IPS DF 6.9 (cell line): ENCODE data around the gene RNU1-3.
"Not testable (repeated sequence)": the region's sequence is repeated elsewhere in the genome, so short reads cannot be mapped to it uniquely, and the experiment has no call there.

ENCODE experiments used
- DNase-seq: peaks from one replicate; pipeline ENCODE4 v3.0.0-alpha.2; 2013; ENCODE audit warnings: low read depth, low spot score
- H3K27ac ChIP-seq: one replicate; pipeline ENCODE4 v1.5.1; 2013; ENCODE audit warnings: low read length, control low read depth
- H3K27me3 ChIP-seq: 2 replicates; pipeline ENCODE4 v1.6.1; 2013; ENCODE audit warnings: mild to moderate bottlenecking, low read length; ENCODE audit not compliant: control insufficient read depth, insufficient read depth
- H3K36me3 ChIP-seq: 2 replicates; pipeline ENCODE4 v1.6.1; 2013; ENCODE audit warnings: low read length; ENCODE audit not compliant: control insufficient read depth, insufficient read depth
- H3K4me1 ChIP-seq: 2 replicates; pipeline ENCODE4 v1.6.1; 2013; ENCODE audit warnings: low read length; ENCODE audit not compliant: control insufficient read depth, insufficient read depth
- H3K4me3 ChIP-seq: 2 replicates; pipeline ENCODE4 v1.5.1; 2013; ENCODE audit warnings: mild to moderate bottlenecking, low read length
- H3K9me3 ChIP-seq: 2 replicates; pipeline ENCODE4 v1.6.1; 2013; ENCODE audit warnings: low read length, inconsistent platforms; ENCODE audit not compliant: control insufficient read depth, insufficient read depth
- WGBS: extraction: QIAGEN DNeasy Blood & Tissue Kit; methylation state at CpG from one replicate; pipeline ENCODE4 v1.1.7; 2013; ENCODE audit warnings: mixed read lengths, missing lambda C conversion rate; ENCODE audit not compliant: insufficient read length, insufficient coverage; 5-methylcytosine and 5-hydroxymethylcytosine counted together

RNU1-3 gene

GRCh38 chr1:16643476-16644192 lies 23.1 kb downstream of the RNU1-3 start:
- not testable (repeated sequence) for DNase-seq, H3K9me3 ChIP-seq, H3K27ac ChIP-seq, H3K27me3 ChIP-seq, H3K4me1 ChIP-seq, H3K36me3 ChIP-seq
- H3K4me3 ChIP-seq, result peak overlapping the region; percentile 49; the same call in 1 of the 2 replicates
- WGBS, result no CpG with 5 or more reads among the region's 12 CpGs

GRCh38 chr1:16643001-16643411 lies 23.7 kb downstream of the RNU1-3 start:
- no CpG with 5 or more reads among the region's 4 CpGs for WGBS
- DNase-seq, H3K9me3 ChIP-seq, H3K27ac ChIP-seq, H3K36me3 ChIP-seq, H3K4me1 ChIP-seq, H3K27me3 ChIP-seq, H3K4me3 ChIP-seq: not testable (repeated sequence)

- not testable (repeated sequence) for H3K4me1 ChIP-seq, H3K27me3 ChIP-seq, H3K27ac ChIP-seq, H3K4me3 ChIP-seq, H3K9me3 ChIP-seq, DNase-seq, H3K36me3 ChIP-seq
- WGBS, result no CpG with 5 or more reads among the region's 9 CpGs
Measured at GRCh38 chr1:16642025-16642966, 24.5 kb downstream of the RNU1-3 start.

GRCh38 chr1:16641159-16641975 lies 25.4 kb downstream of the RNU1-3 start:
- not testable (repeated sequence) for H3K9me3 ChIP-seq, H3K36me3 ChIP-seq, DNase-seq, H3K27me3 ChIP-seq, H3K4me1 ChIP-seq, H3K27ac ChIP-seq, H3K4me3 ChIP-seq
- WGBS, result no CpG with 5 or more reads among the region's 8 CpGs

GRCh38 chr1:16639091-16640031 lies 27.4 kb downstream of the RNU1-3 start:
- not testable (repeated sequence) for DNase-seq, H3K4me3 ChIP-seq, H3K27me3 ChIP-seq, H3K36me3 ChIP-seq, H3K27ac ChIP-seq, H3K4me1 ChIP-seq, H3K9me3 ChIP-seq
- WGBS, result no CpG with 5 or more reads among the region's 11 CpGs

GRCh38 chr1:16637941-16638778 lies 28.6 kb downstream of the RNU1-3 start:
- H3K36me3 ChIP-seq, H3K4me1 ChIP-seq, DNase-seq, H3K27me3 ChIP-seq, H3K27ac ChIP-seq, H3K4me3 ChIP-seq, H3K9me3 ChIP-seq: not testable (repeated sequence)
- no CpG with 5 or more reads among the region's 6 CpGs for WGBS

GRCh38 chr1:16636551-16637195 lies 30.1 kb downstream of the RNU1-3 start:
- not testable (repeated sequence) for DNase-seq, H3K4me3 ChIP-seq, H3K27me3 ChIP-seq, H3K27ac ChIP-seq, H3K9me3 ChIP-seq, H3K4me1 ChIP-seq
- H3K36me3 ChIP-seq, result peaks cover 12% of the 10 kb centered on the region
- no CpG with 5 or more reads among the region's 10 CpGs for WGBS

GRCh38 chr1:16635959-16636358 lies 30.8 kb downstream of the RNU1-3 start:
- not testable (repeated sequence) for H3K27me3 ChIP-seq, H3K4me3 ChIP-seq, DNase-seq, H3K4me1 ChIP-seq, H3K9me3 ChIP-seq, H3K27ac ChIP-seq
- peaks cover 15% of the 10 kb centered on the region for H3K36me3 ChIP-seq
- WGBS, result no CpG with 5 or more reads among the region's 5 CpGs
